ENCODE data around the gene LRPAP1. TPM values are rescaled to one million over a fixed set of nuclear protein-coding genes. Genes with fewer than 3 reads are reported as not detected.

Gene LRPAP1
- total RNA-seq, 1 donor from 2014 or later, result 69.3 TPM

- intact Hi-C loops (cut with micrococcal nuclease), result no loop called here
Measured at GRCh38 chr4:3486541-3487540, 45.4 kb downstream of the LRPAP1 start.

DNA sequence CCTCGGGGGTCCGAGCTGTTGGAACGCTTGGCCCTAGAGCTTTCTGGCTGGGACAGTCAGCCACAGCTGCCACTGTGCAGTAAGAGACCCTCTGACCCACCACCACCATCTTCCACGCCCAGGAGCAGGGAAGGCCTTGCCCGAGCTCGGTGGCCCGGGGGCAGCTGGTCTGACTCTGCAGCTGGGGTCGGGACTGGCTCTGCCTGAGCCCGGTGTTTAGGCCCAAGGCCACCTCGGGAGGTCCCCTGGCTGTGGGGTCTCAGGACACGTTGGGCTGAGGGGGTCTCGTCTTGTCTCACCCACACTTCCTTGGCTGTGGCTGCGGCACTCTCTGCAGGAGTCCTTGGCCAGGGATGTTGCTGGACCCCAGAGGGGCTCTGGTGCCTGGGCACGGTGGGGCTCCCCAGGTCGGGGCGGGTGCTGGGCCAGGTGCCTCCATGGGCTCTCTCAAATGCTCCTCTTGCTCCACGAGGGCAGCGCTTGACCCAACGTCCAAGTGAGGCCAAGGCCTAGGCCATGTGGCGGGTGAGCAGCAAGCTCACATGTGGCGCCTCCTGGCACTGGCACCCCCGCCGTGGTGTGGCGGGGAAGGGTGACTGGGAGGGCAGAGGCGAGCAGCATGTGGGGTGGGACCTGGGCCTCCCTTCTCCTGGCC, 46.2 kb downstream of the LRPAP1 start:
- intact Hi-C loops (cut with micrococcal nuclease), result no loop called here

DNA sequence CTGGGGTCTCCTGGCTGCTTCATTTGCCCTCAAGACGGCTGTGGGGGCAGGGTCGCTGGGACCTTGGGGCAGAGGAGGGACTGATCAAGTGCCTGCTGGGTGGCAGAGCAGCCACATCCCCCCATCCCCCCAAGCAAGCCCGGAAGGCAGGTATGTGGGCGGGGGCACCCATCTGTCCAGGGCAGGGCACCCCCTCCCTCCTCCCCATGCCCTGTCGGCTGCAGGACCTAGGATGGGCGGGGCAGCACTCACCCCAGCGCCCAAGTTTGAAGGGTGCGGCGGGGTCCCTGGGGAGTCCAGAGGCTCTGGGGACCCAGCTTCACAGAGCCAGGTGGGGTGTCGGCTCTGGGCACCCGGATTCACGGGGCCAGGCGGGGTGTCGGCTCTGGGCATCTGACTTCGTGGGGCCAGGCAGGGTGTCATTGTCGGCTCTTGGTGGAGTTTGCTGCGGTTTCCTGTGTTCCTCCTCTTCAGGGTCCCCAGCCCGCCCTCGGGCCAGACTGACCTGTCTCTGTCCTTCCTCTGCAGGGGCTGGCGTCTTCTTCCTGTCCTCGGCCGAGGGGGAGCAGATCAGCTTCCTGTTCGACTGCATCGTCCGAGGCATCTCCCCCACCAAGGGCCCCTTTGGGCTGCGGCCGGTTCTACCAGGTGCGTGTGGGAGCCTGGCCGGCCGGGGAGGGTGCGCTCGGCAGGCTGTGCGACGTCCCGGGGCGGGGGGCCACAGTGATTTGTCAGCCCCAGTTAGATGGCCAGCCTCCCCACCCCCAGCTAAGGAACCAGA, 47.0 kb downstream of the LRPAP1 start:
- intact Hi-C loops (cut with micrococcal nuclease), result no loop called here

DNA sequence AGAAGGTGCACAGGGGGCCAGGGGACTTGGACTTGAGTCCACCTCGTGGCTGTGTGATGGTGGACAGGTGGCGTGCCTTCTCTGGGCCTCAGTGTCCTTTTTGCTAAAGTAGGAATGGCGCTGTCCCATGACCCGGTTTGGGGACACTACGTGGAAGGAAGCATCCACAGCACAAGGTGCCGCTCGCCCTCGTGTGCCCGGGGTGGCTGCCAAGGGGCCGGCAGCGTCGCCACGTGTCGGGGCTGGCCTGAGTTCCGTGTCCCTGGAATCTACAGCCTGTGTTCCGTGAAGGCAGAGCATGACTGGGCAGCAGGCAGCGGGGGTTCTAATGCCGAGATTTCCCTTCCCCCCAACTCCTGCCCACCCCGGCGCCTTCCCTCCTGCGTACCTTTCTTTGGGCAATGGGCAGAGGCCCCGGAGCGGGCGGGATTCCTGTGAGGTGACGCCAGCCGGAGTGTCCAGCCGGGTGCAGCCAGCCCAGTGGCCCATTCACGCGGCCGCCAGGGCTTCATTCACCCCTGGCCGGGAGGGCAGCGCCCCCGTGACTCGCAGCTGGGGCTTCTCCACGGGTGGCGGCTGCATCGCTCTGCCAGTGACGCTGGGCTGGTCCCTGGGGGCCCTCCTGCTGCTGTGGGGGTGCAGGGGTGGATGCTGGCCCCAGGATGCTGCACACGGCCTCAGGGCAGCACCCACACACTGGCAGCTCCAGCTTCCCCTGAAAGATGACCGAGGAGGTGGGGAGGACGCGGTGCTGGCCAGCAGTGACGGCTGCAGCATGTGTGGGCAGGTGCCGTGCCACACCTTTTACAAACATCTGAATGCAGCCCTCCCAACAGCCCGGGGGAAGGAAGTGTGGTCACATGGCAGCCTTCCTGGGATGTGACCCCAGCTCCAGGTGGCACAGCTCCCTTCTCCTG, 47.9 kb downstream of the LRPAP1 start:
- intact Hi-C loops (cut with micrococcal nuclease), result no loop called here

DNA sequence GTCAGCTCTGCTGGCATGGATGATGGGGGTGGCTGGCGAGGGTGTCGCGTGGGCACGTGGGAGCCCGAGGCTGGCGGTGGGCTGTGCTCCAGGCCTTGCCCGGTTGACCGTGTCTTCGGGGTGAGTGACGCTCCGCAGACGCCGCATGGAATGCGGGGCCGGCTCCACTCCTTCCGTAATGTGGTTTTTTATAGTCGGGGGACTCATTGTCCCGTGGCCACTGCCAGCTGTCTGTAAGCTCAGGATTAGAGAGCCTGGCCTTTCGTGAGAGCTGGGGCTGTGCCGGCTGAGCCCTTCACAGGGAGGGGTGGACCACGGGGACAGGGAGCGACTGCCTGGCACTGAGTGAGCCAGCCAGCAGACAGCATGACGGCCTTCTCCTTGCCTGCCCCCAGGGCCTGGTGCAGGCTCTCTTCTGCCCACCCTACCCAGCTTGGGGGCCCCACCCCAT, 48.7 kb downstream of the LRPAP1 start:
- intact Hi-C loops (cut with micrococcal nuclease), result no loop called here

GRCh38 chr4:3482707-3483106, 49.5 kb downstream of the LRPAP1 start:
- intact Hi-C loops (cut with micrococcal nuclease), result no loop called here

- intact Hi-C loops (cut with micrococcal nuclease), result loop anchor here (2.0 kb wide), 1 partner anchor 135 kb away; no protein-coding TSS in a partner anchor
Measured at GRCh38 chr4:3481783-3482393, 50.3 kb downstream of the LRPAP1 start.

DNA sequence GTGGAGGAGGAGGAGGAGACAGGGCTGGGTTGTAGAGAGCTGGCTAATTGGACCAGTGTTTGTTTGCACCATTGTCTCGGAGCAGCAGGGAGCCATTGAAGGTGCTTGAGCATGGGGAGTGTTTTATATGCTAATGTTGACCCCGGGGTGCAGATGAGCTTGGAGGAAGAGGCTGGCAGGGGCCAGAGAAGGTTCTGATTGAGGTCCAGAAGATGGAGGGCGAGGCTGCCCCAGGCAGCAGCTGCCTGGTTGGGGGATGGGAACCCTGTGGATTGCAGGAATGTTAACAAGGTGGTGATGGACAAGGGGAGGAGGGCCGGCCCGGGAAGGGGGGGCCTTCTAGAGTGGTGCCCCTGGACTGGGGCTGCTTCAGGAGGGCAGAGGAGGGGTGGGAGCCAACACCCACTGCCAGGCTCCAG, 51.1 kb downstream of the LRPAP1 start:
- intact Hi-C loops (cut with micrococcal nuclease), result loop anchor here (2.0 kb wide), 1 partner anchor 134 kb away; no protein-coding TSS in a partner anchor

DNA sequence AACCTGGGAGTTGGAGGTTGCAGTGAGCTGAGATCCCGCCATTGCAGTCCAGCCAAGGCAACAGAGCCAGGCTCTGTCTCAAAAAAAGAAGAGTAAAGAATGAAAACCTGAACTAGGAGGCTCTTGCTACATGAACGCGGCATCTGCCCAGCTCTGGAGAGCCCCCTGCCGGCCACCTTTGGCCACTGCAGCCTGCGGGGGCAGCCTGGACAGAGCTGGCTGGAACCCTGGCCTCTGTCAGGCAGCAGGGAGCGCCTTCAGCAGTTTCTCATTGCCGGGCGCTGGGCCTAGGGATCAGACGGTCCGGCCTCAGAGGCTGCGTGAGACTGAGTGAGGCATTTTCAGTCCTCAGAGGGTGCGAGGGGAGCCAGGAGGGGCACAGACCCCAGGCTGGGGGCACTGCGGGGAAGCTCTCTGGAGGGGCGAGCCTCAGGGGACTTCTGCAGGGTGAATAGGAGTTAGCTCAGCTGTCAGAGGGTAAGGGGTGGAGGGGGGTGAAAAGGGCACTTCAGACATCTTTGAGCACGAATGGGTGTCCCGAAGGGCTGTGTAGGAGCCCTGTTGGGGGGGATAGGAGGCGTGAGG, 51.6 kb downstream of the LRPAP1 start:
- intact Hi-C loops (cut with micrococcal nuclease), result loop anchor here (1.0 to 2.0 kb wide), 2 partner anchors 134 to 374 kb away; no protein-coding TSS in a partner anchor

- intact Hi-C loops (cut with micrococcal nuclease), result loop anchor here (1.0 to 2.0 kb wide), 2 partner anchors 133 to 373 kb away; no protein-coding TSS in a partner anchor
Measured at GRCh38 chr4:3479358-3480101, 52.7 kb downstream of the LRPAP1 start.

DNA sequence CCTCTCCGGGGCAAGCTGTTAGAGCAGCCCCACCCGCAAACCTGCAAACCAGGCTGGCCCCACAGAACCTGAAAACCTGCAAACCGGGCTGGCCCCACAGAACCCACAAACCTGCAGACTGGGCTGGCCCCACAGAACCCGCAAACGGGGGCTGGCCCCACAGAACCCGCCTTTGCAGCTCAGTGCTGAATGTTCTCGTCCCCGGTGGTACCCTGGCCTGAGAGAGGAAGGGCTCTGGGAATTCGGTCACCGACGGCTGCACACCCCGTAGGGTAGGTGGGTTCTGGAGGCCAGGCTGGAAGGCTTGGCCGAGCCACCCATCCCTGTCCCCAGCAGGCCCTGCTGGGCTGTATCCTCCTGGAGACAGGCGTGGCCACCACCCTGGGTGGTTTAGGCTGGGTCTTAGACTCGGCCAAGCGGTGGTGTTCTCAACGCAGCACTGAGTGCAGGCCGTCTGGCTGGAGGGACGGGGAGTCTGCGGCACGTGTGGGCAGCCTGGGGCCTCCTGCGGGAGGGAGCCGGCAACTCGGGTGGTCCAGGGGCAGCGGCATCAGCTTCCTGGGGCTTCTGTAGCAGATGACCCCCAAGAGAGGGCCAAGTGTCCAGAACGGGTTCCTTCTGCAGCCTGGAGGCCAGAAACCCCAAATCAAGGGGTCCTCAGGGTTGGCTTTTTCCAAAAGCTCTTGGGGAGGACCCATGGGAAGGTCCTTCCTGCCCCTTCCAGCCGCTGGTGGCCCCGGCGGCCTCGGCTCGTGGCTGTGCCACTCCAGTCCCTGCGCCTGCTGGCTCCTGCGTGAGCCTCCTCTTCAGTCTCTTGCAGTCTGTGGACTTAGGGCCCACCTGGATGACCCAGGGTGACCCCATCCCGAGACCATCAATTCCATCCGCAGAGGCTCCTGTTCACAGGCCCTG, 53.5 kb downstream of the LRPAP1 start:
- intact Hi-C loops (cut with micrococcal nuclease), result no loop called here

DNA sequence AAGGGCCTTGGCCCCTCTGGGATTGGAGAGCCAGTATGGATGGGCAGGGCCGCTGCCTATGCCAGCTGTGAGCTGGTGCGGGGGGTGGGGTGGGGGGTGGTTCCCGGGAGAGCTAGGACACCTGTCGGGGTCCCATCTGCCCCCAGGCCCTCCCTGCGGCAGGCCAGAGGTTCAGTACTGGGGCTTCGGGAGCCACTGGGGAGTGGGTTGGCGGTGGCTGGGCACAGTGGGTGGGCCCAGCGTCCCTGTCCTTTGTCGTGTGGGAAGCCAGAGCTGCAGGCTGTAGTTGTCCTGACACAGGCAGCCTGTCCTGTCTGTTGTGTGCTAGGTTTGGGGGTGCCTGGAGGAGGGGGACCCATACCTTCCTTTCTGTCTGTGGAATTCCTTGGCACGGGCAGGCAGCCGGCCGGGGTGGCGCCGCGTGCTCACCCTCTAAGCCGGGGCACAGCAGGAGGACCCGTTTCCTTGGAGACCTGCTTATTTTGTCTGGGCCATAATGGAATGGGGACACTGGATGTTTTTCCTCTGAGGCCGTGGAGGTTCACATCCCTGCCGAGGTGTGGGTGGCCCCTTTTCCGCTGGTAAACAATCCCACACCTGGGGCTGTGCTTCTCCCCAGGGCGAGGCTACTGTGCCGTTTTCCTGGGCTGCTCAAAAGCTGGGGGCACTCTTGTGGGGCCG, 54.3 kb downstream of the LRPAP1 start:
- intact Hi-C loops (cut with micrococcal nuclease), result no loop called here

DNA sequence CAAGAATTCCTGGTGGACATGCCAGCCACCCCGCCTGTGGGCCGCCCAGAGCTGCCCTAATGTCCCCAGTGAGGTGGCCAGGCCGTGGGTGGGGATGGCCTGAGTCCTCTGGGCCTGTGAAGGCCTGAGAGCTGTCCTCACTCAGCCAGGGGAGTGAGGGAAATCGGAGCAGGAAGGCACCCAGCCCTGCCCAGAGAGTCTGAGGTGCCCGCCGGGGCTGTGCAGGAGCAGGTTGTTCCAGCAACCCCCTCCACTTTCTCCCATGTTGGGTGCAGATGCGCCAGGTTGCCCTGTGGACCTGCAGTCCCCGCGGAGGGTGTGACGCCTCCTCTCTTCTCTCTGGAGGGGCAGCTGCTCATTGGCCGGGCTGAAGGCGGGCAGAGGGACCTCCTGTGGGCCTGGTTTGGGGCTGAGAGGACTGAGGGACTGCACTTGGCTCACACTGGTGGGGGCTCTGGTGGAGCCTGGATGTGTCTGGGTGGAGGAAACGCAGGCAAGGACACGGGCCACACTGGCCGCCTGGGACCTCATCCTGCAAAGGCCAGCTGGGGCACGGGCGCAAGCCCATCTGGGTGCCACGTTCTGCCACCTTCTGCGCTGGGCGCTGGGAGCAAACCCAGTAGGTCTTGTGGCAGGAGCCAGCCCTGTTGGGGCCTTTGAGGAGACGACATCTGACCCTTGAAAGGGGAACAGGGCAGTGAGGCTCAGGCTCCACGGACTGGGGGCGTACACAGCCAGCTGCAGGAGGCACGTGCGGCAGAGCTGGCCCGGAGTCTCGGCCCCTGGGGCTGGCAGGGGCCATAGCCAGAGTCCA, 55.1 kb downstream of the LRPAP1 start:
- intact Hi-C loops (cut with micrococcal nuclease), result no loop called here

- intact Hi-C loops (cut with micrococcal nuclease), result no loop called here
Measured at GRCh38 chr4:3476341-3476747, 55.9 kb downstream of the LRPAP1 start.

DNA sequence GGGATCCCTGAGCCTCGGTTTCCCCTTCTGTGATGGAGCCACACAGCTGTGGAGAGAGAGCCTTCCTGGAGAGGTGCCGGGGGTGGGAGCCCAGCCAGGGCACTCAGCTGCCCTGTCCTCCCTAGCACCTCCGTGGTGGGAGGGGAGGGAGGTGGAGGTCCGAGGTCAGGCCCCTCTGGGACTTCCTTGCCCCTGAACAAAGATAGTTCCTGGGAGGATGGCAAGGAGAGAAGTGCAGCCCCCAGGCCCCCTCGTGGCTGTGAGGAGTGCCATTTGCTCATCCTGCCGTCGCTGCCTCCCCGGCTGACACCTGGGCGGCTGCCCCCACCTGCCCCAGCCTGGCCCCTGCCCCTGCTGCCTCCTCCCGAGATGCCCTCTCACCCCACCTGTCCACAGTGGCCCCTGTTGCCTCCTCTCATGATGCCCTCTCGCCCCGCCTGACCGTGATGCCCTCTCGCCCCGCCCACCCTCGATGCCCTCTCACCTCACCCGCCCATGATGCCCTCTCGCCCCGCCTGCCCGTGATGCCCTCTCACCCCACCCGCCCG, 56.4 kb downstream of the LRPAP1 start:
- intact Hi-C loops (cut with micrococcal nuclease), result no loop called here

Measured in T-helper 2 cell treated with Interferon-gamma antibody and Interleukin-4, amounts not matched to agents 100 ng/mL and 5 ng/mL, for 36 hours (primary cell).